ENCODE data around the gene POU6F2. TPM values are rescaled to one million over a fixed set of nuclear protein-coding genes. Genes with fewer than 3 reads are reported as not detected.

POU6F2 gene
- total and polyA plus RNA-seq, 2 experiments from 2014 or later: 7.2 to 7.3 TPM

DNA sequence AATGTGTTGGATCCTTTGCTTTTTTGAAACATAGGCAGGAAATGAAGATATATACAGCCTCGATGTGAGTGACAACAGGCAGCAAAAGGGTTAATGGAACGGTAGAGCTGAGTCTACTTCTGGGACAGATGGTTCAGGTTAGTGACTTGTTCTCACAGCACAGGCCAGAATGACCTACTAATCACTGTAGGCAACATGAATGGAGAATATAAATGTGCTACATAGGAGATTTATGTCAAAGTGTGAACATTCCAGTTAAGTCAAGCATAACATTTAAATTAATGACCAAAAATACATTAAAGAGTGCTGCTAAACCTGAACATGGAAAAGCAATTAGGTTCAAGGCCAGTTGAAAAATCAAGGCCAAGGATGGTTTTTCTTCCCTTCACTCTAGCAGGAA lies 235.2 kb downstream of the POU6F2 start:
- Mint-ChIP-seq H3K4me3 (no peak overlapping the region), H3K36me3 (ENCODE audit: low read depth) (no peaks in the 10 kb centered on the region), H3K27me3 (ENCODE audit: insufficient read depth, low read depth, poor library complexity) (no peaks in the 10 kb centered on the region), H3K4me1 (peaks cover 4% of the 10 kb centered on the region; the same call in 2 of the 3 replicates), H3K27ac (no peak overlapping the region), H3K9me3 (no peaks in the 10 kb centered on the region)
- H3F3A ChIP-seq (replicated peaks; ENCODE audit: low read depth): no peaks in the 10 kb centered on the region
- H3K36me3 ChIP-seq (ENCODE audit: insufficient read depth): no peaks in the 10 kb centered on the region
- no peak for DNase-seq (ENCODE audit: low spot score)
- no peak overlapping the region for H2AFZ ChIP-seq
- H4K20me1 ChIP-seq (replicated peaks; ENCODE audit: insufficient read depth): no peaks in the 10 kb centered on the region
- H3K27ac ChIP-seq (ENCODE audit: low read depth): no peak overlapping the region
- no peak for ATAC-seq
- no peaks in the 10 kb centered on the region for H3K27me3 ChIP-seq (ENCODE audit: insufficient read depth)
- 0 out of 2 replicates have a peak, but pooled peaks cover 6% of the 10 kb centered on the region for H3K4me1 ChIP-seq (ENCODE audit: insufficient read depth)
- no peak overlapping the region for H3K4me2 ChIP-seq
- no peaks in the 10 kb centered on the region for H3K79me2 ChIP-seq (replicated peaks; ENCODE audit: insufficient read depth)
- TF ChIP-seq, protein P1, sequence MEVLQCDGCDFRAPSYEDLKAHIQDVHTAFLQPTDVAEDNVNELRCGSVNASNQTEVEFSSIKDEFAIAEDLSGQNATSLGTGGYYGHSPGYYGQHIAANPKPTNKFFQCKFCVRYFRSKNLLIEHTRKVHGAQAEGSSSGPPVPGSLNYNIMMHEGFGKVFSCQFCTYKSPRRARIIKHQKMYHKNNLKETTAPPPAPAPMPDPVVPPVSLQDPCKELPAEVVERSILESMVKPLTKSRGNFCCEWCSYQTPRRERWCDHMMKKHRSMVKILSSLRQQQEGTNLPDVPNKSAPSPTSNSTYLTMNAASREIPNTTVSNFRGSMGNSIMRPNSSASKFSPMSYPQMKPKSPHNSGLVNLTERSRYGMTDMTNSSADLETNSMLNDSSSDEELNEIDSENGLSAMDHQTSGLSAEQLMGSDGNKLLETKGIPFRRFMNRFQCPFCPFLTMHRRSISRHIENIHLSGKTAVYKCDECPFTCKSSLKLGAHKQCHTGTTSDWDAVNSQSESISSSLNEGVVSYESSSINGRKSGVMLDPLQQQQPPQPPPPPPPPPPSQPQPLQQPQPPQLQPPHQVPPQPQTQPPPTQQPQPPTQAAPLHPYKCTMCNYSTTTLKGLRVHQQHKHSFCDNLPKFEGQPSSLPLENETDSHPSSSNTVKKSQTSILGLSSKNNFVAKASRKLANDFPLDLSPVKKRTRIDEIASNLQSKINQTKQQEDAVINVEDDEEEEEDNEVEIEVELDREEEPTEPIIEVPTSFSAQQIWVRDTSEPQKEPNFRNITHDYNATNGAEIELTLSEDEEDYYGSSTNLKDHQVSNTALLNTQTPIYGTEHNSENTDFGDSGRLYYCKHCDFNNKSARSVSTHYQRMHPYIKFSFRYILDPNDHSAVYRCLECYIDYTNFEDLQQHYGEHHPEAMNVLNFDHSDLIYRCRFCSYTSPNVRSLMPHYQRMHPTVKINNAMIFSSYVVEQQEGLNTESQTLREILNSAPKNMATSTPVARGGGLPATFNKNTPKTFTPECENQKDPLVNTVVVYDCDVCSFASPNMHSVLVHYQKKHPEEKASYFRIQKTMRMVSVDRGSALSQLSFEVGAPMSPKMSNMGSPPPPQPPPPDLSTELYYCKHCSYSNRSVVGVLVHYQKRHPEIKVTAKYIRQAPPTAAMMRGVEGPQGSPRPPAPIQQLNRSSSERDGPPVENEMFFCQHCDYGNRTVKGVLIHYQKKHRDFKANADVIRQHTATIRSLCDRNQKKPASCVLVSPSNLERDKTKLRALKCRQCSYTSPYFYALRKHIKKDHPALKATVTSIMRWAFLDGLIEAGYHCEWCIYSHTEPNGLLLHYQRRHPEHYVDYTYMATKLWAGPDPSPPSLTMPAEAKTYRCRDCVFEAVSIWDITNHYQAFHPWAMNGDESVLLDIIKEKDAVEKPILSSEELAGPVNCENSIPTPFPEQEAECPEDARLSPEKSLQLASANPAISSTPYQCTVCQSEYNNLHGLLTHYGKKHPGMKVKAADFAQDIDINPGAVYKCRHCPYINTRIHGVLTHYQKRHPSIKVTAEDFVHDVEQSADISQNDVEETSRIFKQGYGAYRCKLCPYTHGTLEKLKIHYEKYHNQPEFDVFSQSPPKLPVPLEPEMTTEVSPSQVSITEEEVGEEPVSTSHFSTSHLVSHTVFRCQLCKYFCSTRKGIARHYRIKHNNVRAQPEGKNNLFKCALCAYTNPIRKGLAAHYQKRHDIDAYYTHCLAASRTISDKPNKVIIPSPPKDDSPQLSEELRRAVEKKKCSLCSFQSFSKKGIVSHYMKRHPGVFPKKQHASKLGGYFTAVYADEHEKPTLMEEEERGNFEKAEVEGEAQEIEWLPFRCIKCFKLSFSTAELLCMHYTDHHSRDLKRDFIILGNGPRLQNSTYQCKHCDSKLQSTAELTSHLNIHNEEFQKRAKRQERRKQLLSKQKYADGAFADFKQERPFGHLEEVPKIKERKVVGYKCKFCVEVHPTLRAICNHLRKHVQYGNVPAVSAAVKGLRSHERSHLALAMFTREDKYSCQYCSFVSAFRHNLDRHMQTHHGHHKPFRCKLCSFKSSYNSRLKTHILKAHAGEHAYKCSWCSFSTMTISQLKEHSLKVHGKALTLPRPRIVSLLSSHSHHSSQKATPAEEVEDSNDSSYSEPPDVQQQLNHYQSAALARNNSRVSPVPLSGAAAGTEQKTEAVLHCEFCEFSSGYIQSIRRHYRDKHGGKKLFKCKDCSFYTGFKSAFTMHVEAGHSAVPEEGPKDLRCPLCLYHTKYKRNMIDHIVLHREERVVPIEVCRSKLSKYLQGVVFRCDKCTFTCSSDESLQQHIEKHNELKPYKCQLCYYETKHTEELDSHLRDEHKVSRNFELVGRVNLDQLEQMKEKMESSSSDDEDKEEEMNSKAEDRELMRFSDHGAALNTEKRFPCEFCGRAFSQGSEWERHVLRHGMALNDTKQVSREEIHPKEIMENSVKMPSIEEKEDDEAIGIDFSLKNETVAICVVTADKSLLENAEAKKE (CRISPR knock-in tag; IDR thresholded peaks at IDR 0.05): no peak
- TF ChIP-seq NANOG (IDR thresholded peaks at IDR 0.05; ENCODE audit: borderline replicate concordance): no peak
- TF ChIP-seq POLR2AphosphoS5 (IDR thresholded peaks at IDR 0.05; ENCODE audit: low read depth): no peak
- TF ChIP-seq ZNF331 (CRISPR knock-in tag; IDR thresholded peaks at IDR 0.05; ENCODE audit: low read depth): no peak
- no peak for TF ChIP-seq EZH2phosphoT487 (IDR thresholded peaks at IDR 0.05; ENCODE audit: unreplicated experiment)
- no peak overlapping the region for H3K4me3 ChIP-seq
- H3K9me2 ChIP-seq (ENCODE audit: insufficient read depth): peaks cover 3% of the 10 kb centered on the region; the same call in 1 of the 2 replicates

DNA sequence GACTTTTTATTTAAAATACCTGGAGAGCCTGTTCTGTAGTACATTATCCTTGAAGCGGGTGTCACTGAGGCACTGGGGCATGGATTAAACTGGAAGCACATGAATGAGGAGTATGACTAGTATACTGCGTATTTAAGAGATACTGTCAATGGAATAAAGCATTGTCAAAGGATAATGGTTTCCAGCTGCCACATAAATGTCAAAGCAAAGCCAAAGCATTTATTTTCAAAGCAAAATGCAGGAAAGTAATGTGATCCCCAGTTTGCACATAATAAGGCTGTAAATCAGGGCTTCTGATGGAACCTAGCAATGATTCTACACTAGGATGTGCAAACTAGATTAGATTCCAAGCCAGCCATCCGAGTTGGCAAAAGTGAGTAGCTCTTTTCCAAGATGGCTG lies 240.1 kb downstream of the POU6F2 start:
- no peak for ATAC-seq
- TF ChIP-seq CREB1 (CRISPR knock-in tag; IDR thresholded peaks at IDR 0.05; ENCODE audit: low read depth) (no peak), ZNF114 (CRISPR knock-in tag; IDR thresholded peaks at IDR 0.05) (no peak), NANOG (IDR thresholded peaks at IDR 0.05; ENCODE audit: borderline replicate concordance) (no peak)
- Mint-ChIP-seq H3K9me3 (no peaks in the 10 kb centered on the region), H3K27me3 (ENCODE audit: insufficient read depth, low read depth, poor library complexity) (no peaks in the 10 kb centered on the region), H3K4me1 (peaks cover 4% of the 10 kb centered on the region; the same call in 2 of the 3 replicates), H3K4me3 (no peak overlapping the region), H3K36me3 (ENCODE audit: low read depth) (no peaks in the 10 kb centered on the region), H3K27ac (no peak overlapping the region)
- Histone ChIP-seq H3K9me2 (ENCODE audit: insufficient read depth) (peaks cover 10% of the 10 kb centered on the region), H3K4me2 (no peak overlapping the region), H3K36me3 (ENCODE audit: insufficient read depth) (no peaks in the 10 kb centered on the region), H3K79me2 (replicated peaks; ENCODE audit: insufficient read depth) (no peaks in the 10 kb centered on the region), H3F3A (replicated peaks; ENCODE audit: low read depth) (no peaks in the 10 kb centered on the region), H3K4me3 (no peak overlapping the region), H3K27me3 (ENCODE audit: insufficient read depth) (no peaks in the 10 kb centered on the region), H2AFZ (no peak overlapping the region), H3K27ac (ENCODE audit: low read depth) (no peak overlapping the region), H4K20me1 (replicated peaks; ENCODE audit: insufficient read depth) (no peaks in the 10 kb centered on the region), H3K4me1 (ENCODE audit: insufficient read depth) (0 out of 2 replicates have a peak, but pooled peaks cover 6% of the 10 kb centered on the region)
- no peak for DNase-seq (ENCODE audit: low spot score)

Data from GM23338 (cell line).